Trophoblast cell (in vitro differentiated cells and primary cell): ENCODE results near the gene CYTH2.
A peak's percentile ranks its signal among the peaks of the same experiment; 100 is the strongest.

Source experiments
- DNase-seq, 2 donors: peaks; one replicate each; pipeline ENCODE4 v3.0.0-alpha.2; 2016
- H2AFZ ChIP-seq: 2 replicates; pipeline ENCODE4 v1.6.1; 2013; ENCODE audit warnings: low read length, moderate library complexity, mild to moderate bottlenecking; ENCODE audit not compliant: insufficient read depth, poor library complexity
- H2AK5ac ChIP-seq: 2 replicates; pipeline ENCODE4 v1.6.1; 2013; ENCODE audit warnings: mild to moderate bottlenecking, low read length
- H2BK120ac ChIP-seq: 2 replicates; pipeline ENCODE4 v1.6.1; 2013; ENCODE audit warnings: low read length, mild to moderate bottlenecking, moderate library complexity; ENCODE audit not compliant: insufficient read depth, poor library complexity
- H2BK12ac ChIP-seq: 2 replicates; pipeline ENCODE4 v1.6.1; 2013; ENCODE audit warnings: mild to moderate bottlenecking, low read length, moderate library complexity
- H2BK5ac ChIP-seq: 2 replicates; pipeline ENCODE4 v1.6.1; 2013; ENCODE audit warnings: low read length, low read depth, moderate library complexity, mild to moderate bottlenecking; ENCODE audit not compliant: poor library complexity
- H3K14ac ChIP-seq: 2 replicates; pipeline ENCODE4 v1.6.1; 2013; ENCODE audit warnings: mild to moderate bottlenecking, low read length
- H3K18ac ChIP-seq: 2 replicates; pipeline ENCODE4 v1.6.1; 2013; ENCODE audit warnings: mild to moderate bottlenecking, low read length
- H3K23ac ChIP-seq: 2 replicates; pipeline ENCODE4 v1.6.1; 2013; ENCODE audit warnings: low read length
- H3K27ac ChIP-seq: 2 replicates; pipeline ENCODE4 v1.5.1; 2013; ENCODE audit warnings: low read depth, mild to moderate bottlenecking, inconsistent platforms, low read length, moderate library complexity
- H3K27me3 ChIP-seq: 2 replicates; pipeline ENCODE4 v1.6.1; 2013; ENCODE audit warnings: inconsistent platforms, mild to moderate bottlenecking, low read length, moderate library complexity; ENCODE audit not compliant: insufficient read depth
- H3K36me3 ChIP-seq, 2 experiments: 1 replicate in 1 of 2; 2 replicates in 1 of 2; pipeline ENCODE4 v1.6.1; 2013; ENCODE audit warnings: low read length in 2 of 2, mild to moderate bottlenecking in 2 of 2, moderate library complexity in 1 of 2; ENCODE audit not compliant: insufficient read depth in 2 of 2, control insufficient read depth in 1 of 2
- H3K4ac ChIP-seq: 2 replicates; pipeline ENCODE4 v1.6.1; 2013; ENCODE audit warnings: low read depth, mild to moderate bottlenecking, low read length, moderate library complexity
- H3K4me1 ChIP-seq, 2 experiments: 1 replicate in 1 of 2; 2 replicates in 1 of 2; pipeline ENCODE4 v1.6.1; 2013; ENCODE audit warnings: low read length in 2 of 2, mild to moderate bottlenecking in 2 of 2, moderate library complexity in 1 of 2; ENCODE audit not compliant: insufficient read depth in 2 of 2, control insufficient read depth in 1 of 2
- H3K4me2 ChIP-seq: 2 replicates; pipeline ENCODE4 v1.6.1; 2013; ENCODE audit warnings: inconsistent platforms, mild to moderate bottlenecking, low read length, moderate library complexity
- H3K4me3 ChIP-seq: 2 replicates; pipeline ENCODE4 v1.5.1; 2013; ENCODE audit warnings: mild to moderate bottlenecking, low read depth, low read length, inconsistent platforms
- H3K79me1 ChIP-seq: one replicate; pipeline ENCODE4 v1.6.1; 2013; ENCODE audit warnings: low read length
- H3K79me2 ChIP-seq: 2 replicates; pipeline ENCODE4 v1.6.1; 2013; ENCODE audit warnings: low read length, mild to moderate bottlenecking; ENCODE audit not compliant: control insufficient read depth, insufficient read depth, poor library complexity
- H3K9ac ChIP-seq: 2 replicates; pipeline ENCODE4 v1.6.1; 2013; ENCODE audit warnings: mild to moderate bottlenecking, low read length
- H3K9me3 ChIP-seq: 2 replicates; pipeline ENCODE4 v1.6.1; 2013; ENCODE audit warnings: low read depth, mild to moderate bottlenecking, control low read depth, inconsistent platforms, low read length; ENCODE audit not compliant: insufficient read depth
- H4K12ac ChIP-seq: 2 replicates; pipeline ENCODE4 v1.6.1; 2013; ENCODE audit warnings: low read depth, mild to moderate bottlenecking, low read length, moderate library complexity
- H4K8ac ChIP-seq: 2 replicates; pipeline ENCODE4 v1.6.1; 2013; ENCODE audit warnings: low read depth, mild to moderate bottlenecking, low read length, moderate library complexity
- H4K91ac ChIP-seq: one replicate; pipeline ENCODE4 v1.6.1; 2013; ENCODE audit warnings: low read depth, mild to moderate bottlenecking, low read length, moderate library complexity
- WGBS: extraction: QIAGEN DNeasy Blood & Tissue Kit; methylation state at CpG from one replicate; pipeline ENCODE4 v1.1.7; 2013; ENCODE audit warnings: missing lambda C conversion rate; ENCODE audit not compliant: insufficient read length, insufficient coverage; ENCODE audit errors: extremely low coverage; 5-methylcytosine and 5-hydroxymethylcytosine counted together

CYTH2 gene

DNA sequence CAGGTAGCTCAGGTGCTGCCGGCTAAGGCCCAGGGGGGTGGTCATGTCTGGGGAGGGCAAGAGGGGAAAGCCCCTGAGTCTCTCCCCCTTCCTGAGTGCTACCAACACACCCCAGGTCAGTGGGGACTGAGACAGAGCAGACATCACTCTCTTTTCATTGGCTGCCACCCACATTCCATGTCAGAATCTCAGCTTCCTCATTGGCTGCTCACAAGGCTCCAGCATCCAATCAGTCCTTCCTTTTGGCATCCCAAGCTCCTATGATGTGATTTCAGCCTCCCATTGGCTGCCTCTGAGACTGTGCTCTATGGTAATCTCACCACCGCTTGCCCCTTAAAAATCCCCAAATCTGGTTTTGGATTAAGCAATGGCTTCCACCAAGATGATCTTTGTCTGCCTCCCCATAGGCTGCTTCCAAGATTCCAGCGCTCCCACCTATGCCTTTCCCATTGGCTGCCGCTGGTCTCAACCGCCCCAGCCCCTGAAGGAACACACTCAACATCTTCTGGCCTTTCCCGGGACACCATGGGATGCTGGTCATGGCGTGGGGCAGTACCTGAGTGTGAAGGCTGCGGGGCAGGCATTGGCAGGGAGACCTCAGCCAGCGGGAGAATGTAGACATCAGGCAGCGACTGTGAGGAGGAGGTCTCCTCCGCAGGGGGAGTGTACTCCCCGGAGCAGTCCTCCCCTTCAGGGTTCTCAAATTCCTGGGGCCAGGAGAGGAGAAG, 40.5 kb downstream of the CYTH2 start:
- Histone ChIP-seq H3K9ac (no peak overlapping the region), H2BK120ac (no peak overlapping the region), H3K18ac (no peak overlapping the region), H4K8ac (no peak overlapping the region), H2BK12ac (no peak overlapping the region), H3K4ac (no peak overlapping the region), H3K79me2 (peaks cover 3% of the 10 kb centered on the region), H3K27ac (no peak overlapping the region), H3K4me3 (no peak overlapping the region), H3K4me1 (peaks cover 2 to 3% of the 10 kb centered on the region in 2 experiments), H3K9me3 (peaks cover 12% of the 10 kb centered on the region), H2AK5ac (no peak overlapping the region), H4K91ac (no peak overlapping the region), H3K79me1 (peaks cover 4% of the 10 kb centered on the region), H3K36me3 (no peaks in the 10 kb centered on the region), H2BK5ac (no peak overlapping the region), H2AFZ (no peak overlapping the region), H3K14ac (no peak overlapping the region), H4K12ac (no peak overlapping the region), H3K4me2 (no peak overlapping the region), H3K23ac (no peak overlapping the region), H3K27me3 (peaks cover 8% of the 10 kb centered on the region)
- no peak for DNase-seq
- no CpG with 5 or more reads among the region's 12 CpGs for WGBS

DNA sequence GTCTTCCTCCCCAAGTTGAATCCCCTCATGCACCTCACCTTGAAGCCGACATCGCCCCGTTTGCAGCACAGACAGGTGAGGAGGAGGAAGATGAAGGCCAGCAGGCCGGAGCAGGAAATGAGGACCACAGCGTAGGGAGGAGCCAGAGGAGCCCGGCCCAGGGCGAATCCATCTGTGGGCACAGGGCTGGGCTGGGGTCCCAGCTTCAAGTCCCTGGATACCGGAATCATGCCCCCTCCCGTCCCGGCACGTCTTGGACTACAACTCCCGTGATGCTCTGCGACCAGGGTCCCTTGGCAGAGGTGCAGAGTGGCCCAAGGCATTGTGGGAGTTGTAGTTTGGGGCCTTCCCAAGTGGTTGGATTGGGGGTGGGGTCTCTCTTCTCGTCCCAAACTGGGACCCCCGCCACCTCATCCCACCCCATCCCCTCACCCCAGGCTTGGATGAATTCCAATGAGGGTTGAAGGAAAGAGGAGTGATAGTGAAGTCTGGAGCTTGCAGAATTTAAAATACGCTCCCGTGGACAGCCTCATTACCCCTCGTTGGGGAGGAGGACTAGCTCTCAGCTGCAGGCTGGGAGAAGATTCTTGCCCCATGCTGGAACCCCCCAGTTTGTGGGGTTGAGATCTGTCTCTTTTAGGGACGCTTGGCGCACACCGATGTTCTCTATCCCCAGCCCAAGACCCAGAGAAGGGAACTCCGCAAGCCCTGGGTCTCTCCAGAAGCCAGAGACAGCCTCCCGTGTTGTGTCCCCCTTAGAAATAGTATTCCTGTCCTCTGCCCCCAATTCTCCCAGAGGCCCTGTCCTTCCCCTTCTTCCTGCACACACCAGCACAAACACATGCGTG, 41.5 kb downstream of the CYTH2 start:
- Histone ChIP-seq H3K79me1 (peaks cover 4% of the 10 kb centered on the region), H3K23ac (no peak overlapping the region), H2AK5ac (no peak overlapping the region), H3K9ac (no peak overlapping the region), H4K12ac (no peak overlapping the region), H3K4ac (no peak overlapping the region), H4K8ac (no peak overlapping the region), H3K9me3 (peaks cover 12% of the 10 kb centered on the region), H3K79me2 (peaks cover 3% of the 10 kb centered on the region), H2AFZ (peak overlapping the region; percentile 71), H2BK12ac (no peak overlapping the region), H2BK120ac (no peak overlapping the region), H3K27me3 (peaks cover 8% of the 10 kb centered on the region), H3K18ac (no peak overlapping the region), H3K4me2 (peak overlapping the region; percentile 45), H4K91ac (no peak overlapping the region), H3K4me3 (no peak overlapping the region), H3K14ac (no peak overlapping the region), H2BK5ac (no peak overlapping the region), H3K36me3 (no peaks in the 10 kb centered on the region), H3K4me1 (peaks cover 2 to 3% of the 10 kb centered on the region in 2 experiments), H3K27ac (no peak overlapping the region)
- peak; percentile 27 to 68 for DNase-seq
- no CpG with 5 or more reads among the region's 24 CpGs for WGBS

DNA sequence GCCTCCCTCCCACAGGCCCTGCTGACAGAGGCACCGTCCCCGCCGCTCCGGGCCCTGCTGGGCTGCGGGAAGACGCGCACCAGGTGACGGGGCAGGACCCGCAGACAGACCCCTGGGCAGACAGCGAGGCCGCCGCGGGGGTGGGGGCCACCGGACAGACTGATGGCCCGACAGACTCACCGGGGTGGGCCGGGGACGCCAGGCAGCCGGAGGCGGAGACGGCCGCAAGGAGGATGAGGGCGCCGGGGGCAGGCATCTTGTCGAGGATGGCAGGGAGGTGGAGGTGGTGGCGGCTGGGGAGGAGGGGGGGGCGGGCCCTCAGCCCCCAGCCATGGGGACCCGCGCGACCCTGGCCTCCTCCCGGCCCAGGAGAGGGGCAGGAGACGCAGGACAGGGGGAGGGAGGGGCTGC, 42.2 kb downstream of the CYTH2 start:
- Histone ChIP-seq H3K27me3 (peaks cover 8% of the 10 kb centered on the region), H3K4ac (no peak overlapping the region), H2AK5ac (no peak overlapping the region), H4K8ac (no peak overlapping the region), H4K12ac (no peak overlapping the region), H3K18ac (no peak overlapping the region), H3K79me1 (peaks cover 4% of the 10 kb centered on the region), H2BK5ac (no peak overlapping the region), H3K79me2 (peaks cover 3% of the 10 kb centered on the region), H3K4me2 (peak overlapping the region; percentile 34), H3K4me3 (no peak overlapping the region), H2AFZ (no peak overlapping the region), H2BK120ac (no peak overlapping the region), H3K9ac (no peak overlapping the region), H3K23ac (no peak overlapping the region), H3K27ac (no peak overlapping the region), H2BK12ac (no peak overlapping the region), H3K9me3 (peaks cover 12% of the 10 kb centered on the region), H3K4me1 (peaks cover 2 to 3% of the 10 kb centered on the region in 2 experiments), H4K91ac (no peak overlapping the region), H3K36me3 (no peaks in the 10 kb centered on the region), H3K14ac (no peak overlapping the region)
- DNase-seq: peak; percentile 75 to 80
- no CpG with 5 or more reads among the region's 32 CpGs for WGBS

DNA sequence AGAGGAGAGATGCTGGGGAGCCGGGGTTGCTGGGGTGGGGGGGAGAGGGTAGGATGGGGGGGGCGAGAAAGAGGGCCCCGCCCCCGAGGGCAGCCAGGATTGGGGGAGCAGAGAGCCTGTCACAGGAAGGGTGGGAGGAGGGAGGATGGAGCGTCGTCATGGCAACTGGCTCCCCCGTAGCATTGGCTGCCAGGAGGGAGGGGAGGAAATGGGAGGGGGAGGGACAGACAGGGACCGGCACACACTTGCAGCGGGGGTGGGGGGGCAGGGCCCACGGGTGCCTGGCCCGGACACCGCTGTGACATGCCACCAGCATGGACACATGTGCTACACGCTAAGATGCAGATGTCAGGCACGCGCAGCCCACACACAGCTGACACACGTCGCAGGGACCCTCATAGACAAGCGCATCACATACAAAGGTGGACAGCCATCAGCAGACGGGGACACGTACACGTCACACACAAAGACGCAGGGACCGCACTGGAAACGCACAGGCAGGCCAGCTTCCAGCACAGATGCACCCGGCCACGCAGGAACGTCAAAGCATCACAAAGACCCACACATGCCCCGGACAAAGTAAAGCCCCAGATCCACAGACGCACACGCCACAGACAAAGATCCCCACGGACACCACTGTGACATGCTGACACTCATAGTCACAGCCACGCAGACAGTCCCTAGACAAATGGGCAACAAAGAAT, 42.8 kb downstream of the CYTH2 start, which contains the start of gene LMTK3:
Gene LMTK3 (minus strand): TSS at position 36 of the 704 bp plus-strand sequence. CDS start 259 bp downstream, outside the sequence.
- H3K18ac ChIP-seq: no peak within 1 kb of the TSS
- peaks cover 4% of the 10 kb centered on the region for H3K79me1 ChIP-seq
- peak within 1 kb of the TSS; percentile 71 for H2AFZ ChIP-seq
- H3K4ac ChIP-seq: no peak within 1 kb of the TSS
- no peaks in the 10 kb centered on the region for H3K36me3 ChIP-seq
- H4K8ac ChIP-seq: no peak within 1 kb of the TSS
- no peak within 1 kb of the TSS for H3K27ac ChIP-seq
- H3K27me3 ChIP-seq: peaks cover 8% of the 10 kb centered on the region
- WGBS: no CpG with 5 or more reads among the region's 32 CpGs
- H2BK12ac ChIP-seq: no peak within 1 kb of the TSS
- peak within 1 kb of the TSS; percentile 0 for H3K4me3 ChIP-seq
- H3K4me2 ChIP-seq: peak within 1 kb of the TSS; percentile 45
- no peak within 1 kb of the TSS for H2BK120ac ChIP-seq
- H3K4me1 ChIP-seq: peaks cover 2 to 3% of the 10 kb centered on the region in 2 experiments
- H4K91ac ChIP-seq: no peak within 1 kb of the TSS
- no peak within 1 kb of the TSS for H3K9ac ChIP-seq
- H4K12ac ChIP-seq: no peak within 1 kb of the TSS
- peaks cover 11% of the 10 kb centered on the region for H3K9me3 ChIP-seq
- no peak within 1 kb of the TSS for H3K23ac ChIP-seq
- H3K14ac ChIP-seq: no peak within 1 kb of the TSS
- no peak within 1 kb of the TSS for H2AK5ac ChIP-seq
- H3K79me2 ChIP-seq: peaks cover 3% of the 10 kb centered on the region
- no peak for DNase-seq
- H2BK5ac ChIP-seq: no peak within 1 kb of the TSS
